Mammary epithelial cell (primary cell): ENCODE data around the gene CDK15.

Source experiments
- EZH2 ChIP-seq: IDR thresholded peaks from 2 replicates; pipeline ENCODE4 v1.6.1; 2012; ENCODE audit warnings: low read length, inconsistent platforms, borderline replicate concordance
- TF ChIP-seq, protein P1 (sequence below), 2 donors: IDR thresholded peaks in 1 of 2; conservative IDR thresholded peaks in 1 of 2; 2 replicates each; pipeline ENCODE4 v1.5.1; 2011 to 2012; ENCODE audit warnings: inconsistent platforms in 2 of 2, low read length in 2 of 2, mild to moderate bottlenecking in 2 of 2, control low read depth in 1 of 2, low read depth in 1 of 2; ENCODE audit not compliant: insufficient read depth in 1 of 2; ENCODE audit errors: extremely low read depth in 1 of 2

DNA sequence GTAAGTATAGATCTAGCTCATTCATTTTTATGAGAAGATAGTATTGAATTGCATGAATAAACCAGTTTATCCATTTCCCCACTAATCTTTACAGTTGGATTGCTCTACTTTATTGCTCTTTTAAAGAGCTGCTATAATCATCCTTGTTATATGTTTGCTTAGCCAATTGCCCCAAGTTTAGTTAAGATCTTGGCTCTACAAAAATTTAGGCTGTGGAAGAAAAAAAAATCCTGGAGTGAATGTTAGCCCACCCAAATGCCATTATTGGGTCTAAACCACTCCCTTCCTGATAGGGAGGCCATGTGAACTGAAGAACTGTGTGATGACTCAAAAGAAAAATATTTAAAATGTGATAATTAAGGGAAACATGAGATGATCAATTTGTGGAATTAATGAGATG lies 28.5 kb upstream of the CDK15 start:
- TF ChIP-seq, protein P1, sequence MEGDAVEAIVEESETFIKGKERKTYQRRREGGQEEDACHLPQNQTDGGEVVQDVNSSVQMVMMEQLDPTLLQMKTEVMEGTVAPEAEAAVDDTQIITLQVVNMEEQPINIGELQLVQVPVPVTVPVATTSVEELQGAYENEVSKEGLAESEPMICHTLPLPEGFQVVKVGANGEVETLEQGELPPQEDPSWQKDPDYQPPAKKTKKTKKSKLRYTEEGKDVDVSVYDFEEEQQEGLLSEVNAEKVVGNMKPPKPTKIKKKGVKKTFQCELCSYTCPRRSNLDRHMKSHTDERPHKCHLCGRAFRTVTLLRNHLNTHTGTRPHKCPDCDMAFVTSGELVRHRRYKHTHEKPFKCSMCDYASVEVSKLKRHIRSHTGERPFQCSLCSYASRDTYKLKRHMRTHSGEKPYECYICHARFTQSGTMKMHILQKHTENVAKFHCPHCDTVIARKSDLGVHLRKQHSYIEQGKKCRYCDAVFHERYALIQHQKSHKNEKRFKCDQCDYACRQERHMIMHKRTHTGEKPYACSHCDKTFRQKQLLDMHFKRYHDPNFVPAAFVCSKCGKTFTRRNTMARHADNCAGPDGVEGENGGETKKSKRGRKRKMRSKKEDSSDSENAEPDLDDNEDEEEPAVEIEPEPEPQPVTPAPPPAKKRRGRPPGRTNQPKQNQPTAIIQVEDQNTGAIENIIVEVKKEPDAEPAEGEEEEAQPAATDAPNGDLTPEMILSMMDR (conservative IDR thresholded peaks at IDR 0.05 in 1 of 2, IDR thresholded peaks at IDR 0.05 in 1 of 2; ENCODE audit: extremely low read depth in 1 of 2, insufficient read depth in 1 of 2, low read depth in 1 of 2, low read length in 2 of 2): no peak
- no peak for TF ChIP-seq EZH2
